SK-N-SH (cell line): Measurements from ENCODE around the gene SUCLG2. TPM values are rescaled to one million over a fixed set of nuclear protein-coding genes. Genes with fewer than 3 reads are reported as not detected.

ENCODE experiments used
- CTCF ChIA-PET: fragments of 300-600, 350-600 bp; formaldehyde crosslinking; extraction: SDS; loops from one replicate; lab custom pipeline; 2021; lab: Yijun Ruan, JAX
- POLR2A ChIA-PET: fragments of 350-600 bp; sonication (Branson Sonifier 250); formaldehyde crosslinking; extraction: SDS; loops from one replicate; lab custom pipeline; 2020; ENCODE audit warnings: antibody characterized with exemption, inconsistent platforms; lab: Yijun Ruan, JAX
- DNase-seq: peaks from one replicate; pipeline ENCODE4 v3.0.0; 2012
- H2AFZ ChIP-seq: fragments of 200-600 bp; sonication (generic); 2 replicates; pipeline ENCODE4 v1.8.1; 2016; ENCODE audit warnings: antibody characterized with exemption, mild to moderate bottlenecking, low read depth
- H3F3A ChIP-seq: fragments of 200-600 bp; sonication (generic); replicated peaks from 2 replicates; pipeline ENCODE3; 2016; ENCODE audit warnings: antibody characterized with exemption, mild to moderate bottlenecking; ENCODE audit not compliant: insufficient read depth
- H3K27ac ChIP-seq, 2 experiments: fragments of 200-500 bp in 1 of 2; fragments of 200-600 bp in 1 of 2; sonication (Bioruptor generic) in 1 of 2; sonication (generic), shearing (Covaris generic) in 1 of 2; 2 replicates each; pipeline versions ENCODE4 v1.5.1 to v1.6.1; 2014 to 2016; ENCODE audit warnings: low read depth in 2 of 2, inconsistent platforms in 1 of 2, low read length in 1 of 2, mild to moderate bottlenecking in 1 of 2, mixed read lengths in 1 of 2
- H3K27me3 ChIP-seq: fragments of 200-600 bp; sonication (generic), shearing (Covaris generic); 2 replicates; pipeline ENCODE4 v1.6.1; 2016; ENCODE audit warnings: mixed run types; ENCODE audit not compliant: insufficient read depth
- H3K36me3 ChIP-seq, 2 experiments: fragments of 200-500 bp in 1 of 2; fragments of 200-600 bp in 1 of 2; sonication (Bioruptor generic) in 1 of 2; sonication (generic) in 1 of 2; replicated peaks in 1 of 2; 2 replicates each; pipeline versions ENCODE3 to v1.5.1; 2014 to 2016; ENCODE audit warnings: low read length in 1 of 2, mild to moderate bottlenecking in 1 of 2; ENCODE audit not compliant: insufficient read depth in 2 of 2, control insufficient read depth in 1 of 2
- H3K4me1 ChIP-seq, 2 experiments: fragments of 200-500 bp in 1 of 2; fragments of 200-600 bp in 1 of 2; sonication (Bioruptor generic) in 1 of 2; sonication (generic), shearing (Covaris generic) in 1 of 2; 2 replicates each; pipeline versions ENCODE4 v1.5.1 to v1.6.1; 2014 to 2016; ENCODE audit warnings: low read depth in 1 of 2, low read length in 1 of 2, mixed run types in 1 of 2; ENCODE audit not compliant: insufficient read depth in 2 of 2, control insufficient read depth in 1 of 2
- H3K4me2 ChIP-seq: fragments of 200-600 bp; sonication (generic), shearing (Covaris generic); 2 replicates; pipeline ENCODE4 v1.6.1; 2017; ENCODE audit warnings: mixed run types
- H3K4me3 ChIP-seq, 2 experiments: fragments of 200-500 bp in 1 of 2; fragments of 200-600 bp in 1 of 2; sonication (Bioruptor generic) in 1 of 2; sonication (generic), shearing (Covaris generic) in 1 of 2; 2 replicates each; pipeline versions ENCODE4 v1.5.1 to v1.8.1; 2014 to 2016; ENCODE audit warnings: low read depth in 2 of 2, inconsistent platforms in 1 of 2, low read length in 1 of 2, mild to moderate bottlenecking in 1 of 2, mixed read lengths in 1 of 2, moderate library complexity in 1 of 2
- H3K79me2 ChIP-seq: fragments of 200-600 bp; sonication (generic); 2 replicates; pipeline ENCODE4 v1.8.1; 2017; ENCODE audit warnings: mild to moderate bottlenecking; ENCODE audit not compliant: insufficient read depth
- H3K9ac ChIP-seq: fragments of 200-600 bp; sonication (generic); 2 replicates; pipeline ENCODE4 v1.6.1; 2017; ENCODE audit warnings: mixed run types
- H3K9me2 ChIP-seq: fragments of 200-600 bp; sonication (generic); 2 replicates; pipeline ENCODE4 v1.6.1; 2017; ENCODE audit warnings: mixed run types
- H3K9me3 ChIP-seq: fragments of 200-600 bp; sonication (generic); 2 replicates; pipeline ENCODE4 v1.6.1; 2017; ENCODE audit warnings: mixed run types, mild to moderate bottlenecking, moderate library complexity
- H4K20me1 ChIP-seq: fragments of 200-600 bp; sonication (generic); 2 replicates; pipeline ENCODE4 v1.6.1; 2017; ENCODE audit warnings: mild to moderate bottlenecking, mixed run types; ENCODE audit not compliant: insufficient read depth
- CHD2 ChIP-seq: fragments of 150-350 bp; IDR thresholded peaks from 2 replicates; pipeline ENCODE4 v1.6.1; 2018; ENCODE audit warnings: low read length; ENCODE audit not compliant: partially characterized antibody
- EP300 ChIP-seq, 2 experiments: IDR thresholded peaks; 2 replicates each; pipeline versions ENCODE4 v1.4.0 to v1.6.1; 2012; ENCODE audit warnings: borderline replicate concordance in 1 of 2, low read depth in 1 of 2, low read length in 1 of 2
- FOXJ3 ChIP-seq: sonication (generic); formaldehyde crosslinking; IDR thresholded peaks from 2 replicates; pipeline ENCODE4 v1.5.1; 2020; ENCODE audit warnings: mild to moderate bottlenecking, missing genetic modification reagents
- GATA2 ChIP-seq: sonication (generic); formaldehyde crosslinking; IDR thresholded peaks from 2 replicates; pipeline ENCODE4 v1.5.0; 2020; ENCODE audit warnings: mild to moderate bottlenecking, missing genetic modification reagents
- MXI1 ChIP-seq: IDR thresholded peaks from 2 replicates; pipeline ENCODE4 v1.6.1; 2012; ENCODE audit warnings: mild to moderate bottlenecking, low read depth, low read length, improper control_type of control experiment
- RCOR1 ChIP-seq: fragments of 150-350 bp; IDR thresholded peaks from 2 replicates; pipeline ENCODE4 v1.6.1; 2017; ENCODE audit warnings: antibody characterized with exemption, low read length
- SIN3A ChIP-seq: IDR thresholded peaks from 2 replicates; pipeline ENCODE4 v1.6.1; 2012; ENCODE audit warnings: low read depth, mild to moderate bottlenecking, low read length, moderate library complexity, borderline replicate concordance
- SMC3 ChIP-seq: IDR thresholded peaks from 2 replicates; pipeline ENCODE4 v1.6.1; 2012; ENCODE audit warnings: low read depth, low read length, improper control_type of control experiment
- TCF12 ChIP-seq: IDR thresholded peaks from 2 replicates; pipeline ENCODE4 v1.4.0; 2012
- TEAD4 ChIP-seq: IDR thresholded peaks from 2 replicates; pipeline ENCODE4 v1.4.0; 2012; ENCODE audit warnings: mild to moderate bottlenecking, borderline replicate concordance; ENCODE audit not compliant: insufficient read depth
- WGBS: methylation state at CpG from one replicate; pipeline ENCODE4 v1.1.6; 2017; ENCODE audit warnings: low lambda C conversion rate; 5-methylcytosine and 5-hydroxymethylcytosine counted together
- polyA plus RNA-seq, 3 experiments: library from polyadenylated mRNA; depleted of rRNA; stranded (reverse); fragments of >200 nt; gene quantifications; 2 replicates each; pipeline ENCODE4 v1.2.3, GENCODE V29; 2012
- TF ChIP-seq, protein P1 (sequence below): IDR thresholded peaks from 2 replicates; pipeline ENCODE4; 2012
- TF ChIP-seq, protein P2 (sequence below): fragments of 150-350 bp; IDR thresholded peaks from 2 replicates; pipeline ENCODE4 v1.6.1; 2017; ENCODE audit warnings: antibody characterized with exemption, low read length, low read depth, borderline replicate concordance
- TF ChIP-seq, protein P3 (sequence below): fragments of 150-350 bp; IDR thresholded peaks from 2 replicates; pipeline ENCODE4 v1.6.1; 2016; ENCODE audit warnings: mild to moderate bottlenecking, low read depth, low read length
- TF ChIP-seq, protein P4 (sequence below): IDR thresholded peaks from 2 replicates; pipeline ENCODE4 v1.6.1; 2012; ENCODE audit warnings: mild to moderate bottlenecking, low read depth, low read length, moderate library complexity

Gene SUCLG2
- polyA plus RNA-seq, 1 of the 3 experiments (the other 2 are of a cell fraction) = 20.2 TPM

DNA sequence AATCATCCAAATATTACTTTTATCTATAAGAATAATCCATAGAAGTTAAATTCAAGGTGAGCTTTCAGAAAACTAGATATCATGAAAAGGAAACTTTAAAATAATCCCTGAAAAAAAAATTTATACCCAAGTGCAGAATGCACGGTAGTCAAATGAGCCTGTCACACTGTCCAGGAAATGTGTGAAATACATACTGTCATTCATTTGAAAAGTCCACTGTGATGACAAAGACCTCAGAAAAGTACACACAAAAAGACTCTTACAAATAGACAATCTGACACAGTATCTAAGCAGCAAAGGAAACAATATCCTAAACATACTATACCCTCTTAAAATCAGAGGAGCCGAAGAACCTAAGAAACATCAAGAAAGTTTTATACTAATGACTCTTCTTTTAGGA lies 29.7 kb downstream of the SUCLG2 start:
- DNase-seq = no peak
- no peaks in the 10 kb centered on the region for H3K27me3 ChIP-seq
- no peak overlapping the region for H3K4me2 ChIP-seq
- WGBS = 95% methylated on average over 2 of the region's 2 CpGs
- H4K20me1 ChIP-seq = 0 out of 2 replicates have a peak, but pooled peaks cover 2% of the 10 kb centered on the region
- TF ChIP-seq, protein P1, sequence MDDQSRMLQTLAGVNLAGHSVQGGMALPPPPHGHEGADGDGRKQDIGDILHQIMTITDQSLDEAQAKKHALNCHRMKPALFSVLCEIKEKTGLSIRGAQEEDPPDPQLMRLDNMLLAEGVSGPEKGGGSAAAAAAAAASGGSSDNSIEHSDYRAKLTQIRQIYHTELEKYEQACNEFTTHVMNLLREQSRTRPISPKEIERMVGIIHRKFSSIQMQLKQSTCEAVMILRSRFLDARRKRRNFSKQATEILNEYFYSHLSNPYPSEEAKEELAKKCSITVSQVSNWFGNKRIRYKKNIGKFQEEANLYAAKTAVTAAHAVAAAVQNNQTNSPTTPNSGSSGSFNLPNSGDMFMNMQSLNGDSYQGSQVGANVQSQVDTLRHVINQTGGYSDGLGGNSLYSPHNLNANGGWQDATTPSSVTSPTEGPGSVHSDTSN = no peak
- TF ChIP-seq TCF12 = no peak
- no peak for TF ChIP-seq MXI1
- no peak for TF ChIP-seq CHD2
- no peak for TF ChIP-seq SMC3
- TF ChIP-seq, protein P2, sequence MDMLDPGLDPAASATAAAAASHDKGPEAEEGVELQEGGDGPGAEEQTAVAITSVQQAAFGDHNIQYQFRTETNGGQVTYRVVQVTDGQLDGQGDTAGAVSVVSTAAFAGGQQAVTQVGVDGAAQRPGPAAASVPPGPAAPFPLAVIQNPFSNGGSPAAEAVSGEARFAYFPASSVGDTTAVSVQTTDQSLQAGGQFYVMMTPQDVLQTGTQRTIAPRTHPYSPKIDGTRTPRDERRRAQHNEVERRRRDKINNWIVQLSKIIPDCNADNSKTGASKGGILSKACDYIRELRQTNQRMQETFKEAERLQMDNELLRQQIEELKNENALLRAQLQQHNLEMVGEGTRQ = no peak
- no peak for TF ChIP-seq GATA2 (CRISPR knock-in tag)
- TF ChIP-seq, protein P3, sequence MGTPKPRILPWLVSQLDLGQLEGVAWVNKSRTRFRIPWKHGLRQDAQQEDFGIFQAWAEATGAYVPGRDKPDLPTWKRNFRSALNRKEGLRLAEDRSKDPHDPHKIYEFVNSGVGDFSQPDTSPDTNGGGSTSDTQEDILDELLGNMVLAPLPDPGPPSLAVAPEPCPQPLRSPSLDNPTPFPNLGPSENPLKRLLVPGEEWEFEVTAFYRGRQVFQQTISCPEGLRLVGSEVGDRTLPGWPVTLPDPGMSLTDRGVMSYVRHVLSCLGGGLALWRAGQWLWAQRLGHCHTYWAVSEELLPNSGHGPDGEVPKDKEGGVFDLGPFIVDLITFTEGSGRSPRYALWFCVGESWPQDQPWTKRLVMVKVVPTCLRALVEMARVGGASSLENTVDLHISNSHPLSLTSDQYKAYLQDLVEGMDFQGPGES = no peak
- no peak for TF ChIP-seq SIN3A
- no peak for TF ChIP-seq FOXJ3 (CRISPR knock-in tag)
- no peak for TF ChIP-seq TEAD4
- no peak for TF ChIP-seq RCOR1
- TF ChIP-seq EP300 (IDR thresholded peaks at IDR 0.05; ENCODE audit: borderline replicate concordance in 1 of 2, low read depth in 1 of 2, low read length in 1 of 2) = no peak
- TF ChIP-seq, protein P4, sequence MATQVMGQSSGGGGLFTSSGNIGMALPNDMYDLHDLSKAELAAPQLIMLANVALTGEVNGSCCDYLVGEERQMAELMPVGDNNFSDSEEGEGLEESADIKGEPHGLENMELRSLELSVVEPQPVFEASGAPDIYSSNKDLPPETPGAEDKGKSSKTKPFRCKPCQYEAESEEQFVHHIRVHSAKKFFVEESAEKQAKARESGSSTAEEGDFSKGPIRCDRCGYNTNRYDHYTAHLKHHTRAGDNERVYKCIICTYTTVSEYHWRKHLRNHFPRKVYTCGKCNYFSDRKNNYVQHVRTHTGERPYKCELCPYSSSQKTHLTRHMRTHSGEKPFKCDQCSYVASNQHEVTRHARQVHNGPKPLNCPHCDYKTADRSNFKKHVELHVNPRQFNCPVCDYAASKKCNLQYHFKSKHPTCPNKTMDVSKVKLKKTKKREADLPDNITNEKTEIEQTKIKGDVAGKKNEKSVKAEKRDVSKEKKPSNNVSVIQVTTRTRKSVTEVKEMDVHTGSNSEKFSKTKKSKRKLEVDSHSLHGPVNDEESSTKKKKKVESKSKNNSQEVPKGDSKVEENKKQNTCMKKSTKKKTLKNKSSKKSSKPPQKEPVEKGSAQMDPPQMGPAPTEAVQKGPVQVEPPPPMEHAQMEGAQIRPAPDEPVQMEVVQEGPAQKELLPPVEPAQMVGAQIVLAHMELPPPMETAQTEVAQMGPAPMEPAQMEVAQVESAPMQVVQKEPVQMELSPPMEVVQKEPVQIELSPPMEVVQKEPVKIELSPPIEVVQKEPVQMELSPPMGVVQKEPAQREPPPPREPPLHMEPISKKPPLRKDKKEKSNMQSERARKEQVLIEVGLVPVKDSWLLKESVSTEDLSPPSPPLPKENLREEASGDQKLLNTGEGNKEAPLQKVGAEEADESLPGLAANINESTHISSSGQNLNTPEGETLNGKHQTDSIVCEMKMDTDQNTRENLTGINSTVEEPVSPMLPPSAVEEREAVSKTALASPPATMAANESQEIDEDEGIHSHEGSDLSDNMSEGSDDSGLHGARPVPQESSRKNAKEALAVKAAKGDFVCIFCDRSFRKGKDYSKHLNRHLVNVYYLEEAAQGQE = no peak
- no peaks in the 10 kb centered on the region for H3K9me2 ChIP-seq
- no peaks in the 10 kb centered on the region for H3K4me1 ChIP-seq
- no peaks in the 10 kb centered on the region for H3K9me3 ChIP-seq
- no peaks in the 10 kb centered on the region for H3F3A ChIP-seq
- peaks cover 7% of the 10 kb centered on the region in 2 experiments for H3K36me3 ChIP-seq
- no peak overlapping the region for H3K9ac ChIP-seq
- no peak overlapping the region for H3K4me3 ChIP-seq
- ChIA-PET CTCF (interaction anchor here (1.8 kb wide), 1 partner anchor 165 kb away, joined by 4 read pairs; no protein-coding TSS in a partner anchor), POLR2A (no interaction called here)
- no peak overlapping the region for H2AFZ ChIP-seq
- H3K79me2 ChIP-seq = peaks cover 51% of the 10 kb centered on the region
- H3K27ac ChIP-seq = no peak overlapping the region
